Psoas muscle (tissue), 8 donors: Measurements from ENCODE around the gene FRS2. TPM values are rescaled to one million over a fixed set of nuclear protein-coding genes. Genes with fewer than 3 reads are reported as not detected.

Experiments
- ATAC-seq, 4 donors: fragments of 200-7000 bp; cut with Tn5 transposase; one replicate each; pipeline ENCODE4 v1.9.1; 2020; ENCODE audit warnings: moderate library complexity in 3 of 4, mild to moderate bottlenecking in 2 of 4
- DNase-seq, 2 donors: peaks; one replicate each; pipeline ENCODE4 v3.0.0-alpha.2; 2020
- H3K27ac ChIP-seq: fragments of 200-600 bp; one replicate; pipeline ENCODE4 v1.8.0; 2022
- H3K27me3 ChIP-seq, 3 donors: fragments of 200-600 bp in 1 of 3; one replicate each; pipeline versions ENCODE4 v1.6.1 to v1.8.0; 2013 to 2022; ENCODE audit warnings: low read length in 2 of 3, mild to moderate bottlenecking in 2 of 3, moderate library complexity in 1 of 3; ENCODE audit not compliant: insufficient read depth in 3 of 3
- H3K36me3 ChIP-seq, 2 donors: fragments of 200-600 bp in 1 of 2; one replicate each; pipeline versions ENCODE4 v1.6.1 to v1.8.0; 2013 to 2022; ENCODE audit warnings: low read depth in 1 of 2, mild to moderate bottlenecking in 1 of 2, moderate library complexity in 1 of 2; ENCODE audit not compliant: insufficient read depth in 1 of 2
- H3K4me1 ChIP-seq: fragments of 200-600 bp; one replicate; pipeline ENCODE4 v1.8.0; 2022
- H3K4me3 ChIP-seq: fragments of 200-600 bp; one replicate; pipeline ENCODE4 v1.8.0; 2022; ENCODE audit warnings: mild to moderate bottlenecking
- H3K9me3 ChIP-seq: fragments of 200-600 bp; one replicate; pipeline ENCODE4 v1.8.0; 2022
- CTCF ChIP-seq: fragments of 200-600 bp; IDR thresholded peaks from one replicate; pipeline ENCODE4 v1.8.0; 2022; ENCODE audit warnings: antibody characterized with exemption
- WGBS, 3 donors: extraction: QIAGEN DNeasy Blood & Tissue Kit; methylation state at CpG; one replicate each; pipeline versions ENCODE4 v1.1.6 to v1.1.7; 2013; 5-methylcytosine and 5-hydroxymethylcytosine counted together
- intact Hi-C, 2 donors: fragments of 100-400 bp; cut with DNase I; formaldehyde crosslinking; loops; one replicate each; pipeline versions ENCODE4 v1.11.0 to v1.14.2; 2022
- polyA plus RNA-seq, 3 donors: library from polyadenylated mRNA; stranded (reverse); fragments of 200-250 nt; gene quantifications; one replicate each; pipeline ENCODE4 v1.2.3, GENCODE V29; 2013
- total RNA-seq, 4 donors: library from RNA; stranded (reverse); fragmentation: NEBNext Ultra II Directional in 2 of 4; extraction: Animal tissue kit (Norgen Biotek cat#: 25700) in 2 of 4; gene quantifications; one replicate each; pipeline versions ENCODE4 v1.2.1 to v1.2.4, GENCODE V29; 2021 to 2023
- donor health status: healthy with polysubstance abuse.
- donor health status: DM: no; HTN: no; CAD: no; lungs with moderate emphysema.
- donor health status: Bipolar disorder and iron deficiency.
- donor health status: healthy.
- donor health status: DM: yes; HTN: yes; CAD: no.
- donor health status: DM: no; HTN: no; CAD: no.
- donor health status: DM: no; HTN: no; CAD: no.
- donor health status: DM: yes; HTN: yes; CAD: no.

The FRS2 gene
- total and polyA plus RNA-seq, 7 donors, result 3.6 to 18.9 (median 13.1) TPM

GRCh38 chr12:69523433-69524330 lies 53.5 kb downstream of the FRS2 start:
- H3K27ac ChIP-seq, result no peak overlapping the region
- peak in 1 of 4 donors; percentile 26 for ATAC-seq
- no peaks in the 10 kb centered on the region for H3K9me3 ChIP-seq
- H3K4me3 ChIP-seq, result no peak overlapping the region
- peak in 1 of 2 donors; percentile 47 for DNase-seq
- no peak for TF ChIP-seq CTCF
- intact Hi-C loops, result loop anchor here in 1 of 2 donors (10.0 kb wide), 1 partner anchor 49 kb away; the partner anchor contains the start of gene FRS2
- peaks cover 7% of the 10 kb centered on the region for H3K4me1 ChIP-seq
- H3K27me3 ChIP-seq, result no peaks in the 10 kb centered on the region
- H3K36me3 ChIP-seq, result no peaks in the 10 kb centered on the region
- 85 to 94% (median 86%) methylated on average over 11 of the region's 11 CpGs for WGBS, 3 donors

GRCh38 chr12:69524331-69524630 lies 54.1 kb downstream of the FRS2 start:
- peak in 1 of 4 donors; percentile 12 for ATAC-seq
- H3K9me3 ChIP-seq, result no peaks in the 10 kb centered on the region
- H3K27me3 ChIP-seq, result no peaks in the 10 kb centered on the region
- WGBS, 3 donors, result 94 to 97% (median 97%) methylated on average over 2 of the region's 2 CpGs
- TF ChIP-seq CTCF, result no peak
- no peak for DNase-seq
- H3K27ac ChIP-seq, result no peak overlapping the region
- H3K36me3 ChIP-seq, result no peaks in the 10 kb centered on the region
- peaks cover 7% of the 10 kb centered on the region for H3K4me1 ChIP-seq
- no peak overlapping the region for H3K4me3 ChIP-seq
- intact Hi-C loops, result loop anchor here in 1 of 2 donors (10.0 kb wide), 1 partner anchor 49 kb away; the partner anchor contains the start of gene FRS2

GRCh38 chr12:69524755-69525469 lies 54.7 kb downstream of the FRS2 start:
- no peaks in the 10 kb centered on the region for H3K36me3 ChIP-seq
- no peaks in the 10 kb centered on the region for H3K27me3 ChIP-seq
- H3K4me3 ChIP-seq, result no peak overlapping the region
- intact Hi-C loops, result loop anchor here in 1 of 2 donors (10.0 kb wide), 1 partner anchor 50 kb away; the partner anchor contains the start of gene FRS2
- H3K9me3 ChIP-seq, result no peaks in the 10 kb centered on the region
- ATAC-seq, result no peak
- H3K27ac ChIP-seq, result no peak overlapping the region
- WGBS, 3 donors, result 93 to 100% (median 97%) methylated on average over 2 of the region's 2 CpGs
- peaks cover 7% of the 10 kb centered on the region for H3K4me1 ChIP-seq
- no peak for TF ChIP-seq CTCF
- DNase-seq, result no peak

GRCh38 chr12:69527506-69528272 lies 57.5 kb downstream of the FRS2 start:
- ATAC-seq (no peak), DNase-seq (no peak)
- H3K36me3 ChIP-seq, result peaks cover 0 to 14% of the 10 kb centered on the region in 2 donors
- no peak overlapping the region for H3K27ac ChIP-seq
- intact Hi-C loops, result loop anchor here in 1 of 2 donors (10.0 kb wide), 1 partner anchor 53 kb away; the partner anchor contains the start of gene FRS2
- H3K9me3 ChIP-seq, result no peaks in the 10 kb centered on the region
- no peak for TF ChIP-seq CTCF
- H3K4me3 ChIP-seq, result no peak overlapping the region
- H3K4me1 ChIP-seq, result peaks cover 7% of the 10 kb centered on the region
- WGBS, 3 donors, result 81 to 89% (median 85%) methylated on average over 3 of the region's 3 CpGs
- H3K27me3 ChIP-seq, result no peaks in the 10 kb centered on the region
